Osteoblast (primary cell): ENCODE measurements around the gene CSK. TPM values are rescaled to one million over a fixed set of nuclear protein-coding genes. Genes with fewer than 3 reads are reported as not detected.
A peak's percentile ranks its signal among the peaks of the same experiment; 100 is the strongest.

Source experiments
- DNase-seq: peaks from one replicate; pipeline ENCODE4 v3.0.0; 2011; ENCODE audit warnings: low spot score, mixed read lengths; ENCODE audit not compliant: insufficient read length; ENCODE audit errors: missing footprints
- H2AFZ ChIP-seq: 2 replicates; pipeline ENCODE4 v1.6.0; 2011; ENCODE audit warnings: mild to moderate bottlenecking, low read length
- H3K27ac ChIP-seq: 2 replicates; pipeline ENCODE4 v1.5.1; 2011; ENCODE audit warnings: mild to moderate bottlenecking, low read depth, low read length, moderate library complexity
- H3K27me3 ChIP-seq: 2 replicates; pipeline ENCODE4 v1.6.0; 2012; ENCODE audit warnings: mild to moderate bottlenecking, control low read depth, inconsistent platforms, low read length, moderate library complexity; ENCODE audit not compliant: insufficient read depth
- H3K36me3 ChIP-seq: 2 replicates; pipeline ENCODE4 v1.5.1; 2011; ENCODE audit warnings: mild to moderate bottlenecking, low read length, control low read depth, moderate library complexity; ENCODE audit not compliant: insufficient read depth
- H3K4me1 ChIP-seq: 2 replicates; pipeline ENCODE4 v1.5.1; 2011; ENCODE audit warnings: mild to moderate bottlenecking, low read length, control low read depth, moderate library complexity; ENCODE audit not compliant: insufficient read depth
- H3K4me2 ChIP-seq: 2 replicates; pipeline ENCODE4 v1.6.0; 2011; ENCODE audit warnings: mild to moderate bottlenecking, low read length; ENCODE audit not compliant: insufficient read depth
- H3K4me3 ChIP-seq: fragments of 200-600 bp; sonication (generic); 3 replicates; pipeline ENCODE4 v1.5.1; 2012; ENCODE audit warnings: mild to moderate bottlenecking, low read length, inconsistent platforms; ENCODE audit not compliant: insufficient read depth
- H3K79me2 ChIP-seq: 2 replicates; pipeline ENCODE4 v1.6.0; 2012; ENCODE audit warnings: mild to moderate bottlenecking, low read length, control low read depth, inconsistent platforms; ENCODE audit not compliant: insufficient read depth
- H3K9me3 ChIP-seq: 2 replicates; pipeline ENCODE4 v1.5.1; 2011; ENCODE audit warnings: low read depth, low read length, control low read depth
- H4K20me1 ChIP-seq: 2 replicates; pipeline ENCODE4 v1.6.0; 2012; ENCODE audit warnings: mild to moderate bottlenecking, low read length, control low read depth; ENCODE audit not compliant: insufficient read depth
- total RNA-seq: library from RNA; depleted of rRNA; stranded (reverse); fragments of >200 nt; gene quantifications from 2 replicates; pipeline ENCODE4 v1.2.3, GENCODE V29; 2012
- TF ChIP-seq, protein P1 (sequence below): IDR thresholded peaks from 2 replicates; pipeline ENCODE4 v1.5.1; 2011; ENCODE audit warnings: mild to moderate bottlenecking, low read depth, low read length, moderate library complexity; ENCODE audit errors: extremely low read depth

The CSK gene
- total RNA-seq, 1 donor, result 31.5 TPM

DNA sequence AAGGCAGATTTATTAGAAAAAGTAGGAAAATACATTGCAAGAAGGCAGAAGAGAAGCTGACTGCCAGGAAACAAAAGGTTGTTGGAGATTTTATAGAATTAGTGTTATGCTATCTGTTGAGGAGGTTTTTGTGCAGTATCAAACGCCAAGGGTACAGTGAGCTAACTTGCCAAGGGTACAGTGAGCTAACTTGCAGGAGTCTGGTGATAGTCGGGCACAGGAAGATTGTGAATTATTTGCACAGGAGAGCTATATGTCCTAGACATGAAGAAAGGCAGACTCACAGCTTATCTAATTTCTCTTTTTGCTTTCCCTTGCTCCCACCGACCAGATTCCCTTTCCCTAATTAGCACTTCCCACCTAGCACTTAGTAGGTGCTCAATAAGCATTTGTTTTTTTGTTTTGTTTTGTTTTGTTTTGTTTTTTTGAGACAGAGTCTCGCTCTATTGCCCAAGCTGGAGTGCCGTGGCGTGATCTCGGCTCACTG, 2.7 kb upstream of the CSK start:
- Histone ChIP-seq H3K4me3 (no peak overlapping the region), H3K27ac (no peak overlapping the region), H4K20me1 (peaks cover 17% of the 10 kb centered on the region), H3K27me3 (no peaks in the 10 kb centered on the region), H3K36me3 (no peaks in the 10 kb centered on the region), H2AFZ (no peak overlapping the region), H3K79me2 (peaks cover 19% of the 10 kb centered on the region), H3K4me1 (peaks cover 27% of the 10 kb centered on the region), H3K4me2 (no peak overlapping the region), H3K9me3 (no peaks in the 10 kb centered on the region)
- TF ChIP-seq, protein P1, sequence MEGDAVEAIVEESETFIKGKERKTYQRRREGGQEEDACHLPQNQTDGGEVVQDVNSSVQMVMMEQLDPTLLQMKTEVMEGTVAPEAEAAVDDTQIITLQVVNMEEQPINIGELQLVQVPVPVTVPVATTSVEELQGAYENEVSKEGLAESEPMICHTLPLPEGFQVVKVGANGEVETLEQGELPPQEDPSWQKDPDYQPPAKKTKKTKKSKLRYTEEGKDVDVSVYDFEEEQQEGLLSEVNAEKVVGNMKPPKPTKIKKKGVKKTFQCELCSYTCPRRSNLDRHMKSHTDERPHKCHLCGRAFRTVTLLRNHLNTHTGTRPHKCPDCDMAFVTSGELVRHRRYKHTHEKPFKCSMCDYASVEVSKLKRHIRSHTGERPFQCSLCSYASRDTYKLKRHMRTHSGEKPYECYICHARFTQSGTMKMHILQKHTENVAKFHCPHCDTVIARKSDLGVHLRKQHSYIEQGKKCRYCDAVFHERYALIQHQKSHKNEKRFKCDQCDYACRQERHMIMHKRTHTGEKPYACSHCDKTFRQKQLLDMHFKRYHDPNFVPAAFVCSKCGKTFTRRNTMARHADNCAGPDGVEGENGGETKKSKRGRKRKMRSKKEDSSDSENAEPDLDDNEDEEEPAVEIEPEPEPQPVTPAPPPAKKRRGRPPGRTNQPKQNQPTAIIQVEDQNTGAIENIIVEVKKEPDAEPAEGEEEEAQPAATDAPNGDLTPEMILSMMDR, result no peak
- no peak for DNase-seq

DNA sequence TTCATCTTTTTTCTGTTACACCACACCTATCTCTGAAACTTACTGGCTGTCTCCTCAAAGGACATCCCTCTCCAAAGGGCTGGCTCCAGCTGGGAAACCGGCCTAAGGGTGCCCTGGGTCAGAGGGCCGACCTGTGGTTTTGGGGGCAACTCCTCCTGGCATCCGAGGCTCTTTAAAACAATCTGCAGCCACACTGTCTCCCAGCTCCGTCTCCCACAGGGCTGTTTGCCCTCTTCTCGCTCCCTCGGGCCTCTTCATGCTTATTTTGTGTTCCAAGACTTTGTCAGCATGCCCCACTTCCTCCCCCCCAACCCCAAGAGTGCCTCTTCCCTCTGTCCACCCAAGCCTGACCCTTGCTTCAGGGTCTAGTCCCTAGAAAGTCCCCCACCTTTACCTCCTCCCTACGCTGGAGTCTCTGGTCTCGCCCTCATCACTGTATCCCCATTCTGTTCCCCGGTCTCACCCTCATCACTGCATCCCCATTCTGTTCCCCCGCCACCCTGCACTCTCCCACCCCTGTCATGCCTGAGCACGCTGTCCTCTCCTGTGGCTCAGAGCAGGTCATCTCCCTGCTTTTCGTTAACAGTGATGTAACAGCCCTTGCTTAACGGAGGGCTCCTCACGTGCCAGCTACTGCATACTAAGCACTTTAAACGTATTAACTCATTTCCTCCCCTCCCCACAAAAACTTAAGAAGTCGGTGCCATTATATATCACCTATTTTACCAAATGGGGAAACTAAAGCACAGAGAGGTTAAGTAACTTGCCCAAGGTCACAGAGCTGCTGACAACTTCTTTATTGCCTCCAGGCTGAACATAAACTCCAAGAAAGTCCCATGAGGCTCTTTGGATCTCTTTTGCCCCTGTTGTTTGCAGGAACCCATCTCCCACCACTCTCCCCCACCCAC, 1.1 kb upstream of the CSK start:
- DNase-seq, result peak; percentile 68

DNA sequence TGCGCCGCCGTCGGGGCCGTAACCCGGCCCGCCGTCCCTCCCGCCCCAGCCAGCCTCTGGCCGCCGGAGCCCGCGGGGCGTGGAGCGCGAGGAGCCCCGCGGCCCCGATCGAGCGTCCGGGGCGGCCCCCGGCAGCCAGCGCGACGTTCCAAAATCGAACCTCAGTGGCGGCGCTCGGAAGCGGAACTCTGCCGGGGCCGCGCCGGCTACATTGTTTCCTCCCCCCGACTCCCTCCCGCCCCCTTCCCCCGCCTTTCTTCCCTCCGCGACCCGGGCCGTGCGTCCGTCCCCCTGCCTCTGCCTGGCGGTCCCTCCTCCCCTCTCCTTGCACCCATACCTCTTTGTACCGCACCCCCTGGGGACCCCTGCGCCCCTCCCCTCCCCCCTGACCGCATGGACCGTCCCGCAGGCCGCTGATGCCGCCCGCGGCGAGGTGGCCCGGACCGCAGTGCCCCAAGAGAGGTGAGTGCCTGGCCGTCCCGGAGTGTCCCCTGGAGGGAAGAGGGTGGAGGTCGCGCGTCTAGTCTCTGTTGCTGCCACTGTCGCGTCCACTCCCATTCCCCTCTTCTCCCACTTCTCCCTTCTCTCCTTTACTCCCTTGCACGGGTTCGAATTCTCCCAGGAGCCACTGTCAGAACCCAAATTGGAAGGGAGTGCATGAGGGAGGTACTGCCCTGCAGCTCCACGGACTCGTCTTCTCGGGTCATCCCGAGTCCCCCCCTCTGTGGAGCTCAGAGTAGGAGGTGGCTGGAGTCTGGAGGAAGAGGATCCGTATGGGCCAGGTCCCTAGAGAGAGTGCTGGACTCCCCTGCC, 585 bp downstream of the CSK start:
- peaks cover 45% of the 10 kb centered on the region for H3K4me1 ChIP-seq
- H3K27ac ChIP-seq, result peak overlapping the region; percentile 18
- peak; percentile 96 for DNase-seq
- peaks cover 40% of the 10 kb centered on the region for H4K20me1 ChIP-seq
- H3K4me2 ChIP-seq, result peak overlapping the region; percentile 86
- TF ChIP-seq, protein P1, result no peak
- peaks cover 52% of the 10 kb centered on the region for H3K79me2 ChIP-seq
- H3K27me3 ChIP-seq, result no peaks in the 10 kb centered on the region
- H3K4me3 ChIP-seq, result peak overlapping the region; percentile 88
- H3K36me3 ChIP-seq, result no peaks in the 10 kb centered on the region
- no peaks in the 10 kb centered on the region for H3K9me3 ChIP-seq
- H2AFZ ChIP-seq, result peak overlapping the region; percentile 42

More for the DNA sequence above, 1.1 kb upstream of the CSK start:
- H3K79me2 ChIP-seq, result peaks cover 35% of the 10 kb centered on the region
- peak overlapping the region; percentile 88 for H3K4me3 ChIP-seq
- peaks cover 31% of the 10 kb centered on the region for H3K4me1 ChIP-seq
- no peak overlapping the region for H3K27ac ChIP-seq
- H3K27me3 ChIP-seq, result no peaks in the 10 kb centered on the region
- H3K9me3 ChIP-seq, result no peaks in the 10 kb centered on the region
- peaks cover 27% of the 10 kb centered on the region for H4K20me1 ChIP-seq
- H3K4me2 ChIP-seq, result peak overlapping the region; percentile 84
- no peaks in the 10 kb centered on the region for H3K36me3 ChIP-seq
- TF ChIP-seq, protein P1, result no peak
- peak overlapping the region; percentile 91 for H2AFZ ChIP-seq
